Measurements from ENCODE around the gene ADISSP. TPM values are rescaled to one million over a fixed set of nuclear protein-coding genes. Genes with fewer than 3 reads are reported as not detected.

ADISSP gene
- total and polyA plus RNA-seq, 2 of the 13 experiments (the other 11 are each of a cell fraction or from before 2014, with no cell fraction given), result 38.3 to 90.6 TPM

DNA sequence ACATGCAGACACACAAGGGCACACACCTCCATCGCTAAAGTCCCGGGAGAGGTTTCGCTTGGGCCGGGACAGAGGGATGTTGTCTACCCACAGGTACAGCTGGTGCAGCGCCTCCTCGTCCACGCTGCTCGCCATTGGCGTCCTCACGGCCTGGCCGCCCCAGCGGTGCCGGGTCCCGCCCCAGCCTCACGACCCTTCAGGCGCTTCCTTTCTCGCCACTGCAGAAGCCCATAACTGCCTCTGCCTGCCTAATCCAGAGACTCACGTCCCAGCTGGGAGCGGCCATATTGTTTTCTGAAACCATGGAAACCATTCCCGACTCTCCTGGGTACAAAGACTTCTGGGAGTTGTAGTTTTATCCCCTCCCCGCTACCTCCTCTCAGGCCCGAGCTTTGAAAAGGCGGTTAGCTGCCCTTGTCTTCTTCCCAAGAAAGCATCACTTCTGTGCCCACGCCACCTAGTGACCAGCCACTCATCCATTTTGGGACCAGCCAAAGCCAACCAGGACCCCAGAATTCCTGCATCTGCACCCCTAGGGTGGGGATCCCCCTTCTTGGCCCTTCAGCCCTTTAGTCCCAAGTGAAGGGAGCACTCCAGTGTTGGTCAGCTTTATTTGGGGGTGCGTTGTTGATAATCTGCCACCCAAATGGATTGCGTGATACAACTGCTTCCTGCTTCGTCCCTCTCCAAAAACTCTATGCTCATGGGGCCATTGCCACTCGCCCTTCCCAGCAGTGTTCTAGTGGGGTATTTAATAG is 13.8 kb upstream of the ADISSP start, which contains the start of gene SPEF1 (continued):
- TF ChIP-seq, protein P1, sequence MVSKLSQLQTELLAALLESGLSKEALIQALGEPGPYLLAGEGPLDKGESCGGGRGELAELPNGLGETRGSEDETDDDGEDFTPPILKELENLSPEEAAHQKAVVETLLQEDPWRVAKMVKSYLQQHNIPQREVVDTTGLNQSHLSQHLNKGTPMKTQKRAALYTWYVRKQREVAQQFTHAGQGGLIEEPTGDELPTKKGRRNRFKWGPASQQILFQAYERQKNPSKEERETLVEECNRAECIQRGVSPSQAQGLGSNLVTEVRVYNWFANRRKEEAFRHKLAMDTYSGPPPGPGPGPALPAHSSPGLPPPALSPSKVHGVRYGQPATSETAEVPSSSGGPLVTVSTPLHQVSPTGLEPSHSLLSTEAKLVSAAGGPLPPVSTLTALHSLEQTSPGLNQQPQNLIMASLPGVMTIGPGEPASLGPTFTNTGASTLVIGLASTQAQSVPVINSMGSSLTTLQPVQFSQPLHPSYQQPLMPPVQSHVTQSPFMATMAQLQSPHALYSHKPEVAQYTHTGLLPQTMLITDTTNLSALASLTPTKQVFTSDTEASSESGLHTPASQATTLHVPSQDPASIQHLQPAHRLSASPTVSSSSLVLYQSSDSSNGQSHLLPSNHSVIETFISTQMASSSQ (IDR thresholded peaks at IDR 0.05; ENCODE audit: low read depth), result no peak
- TF ChIP-seq, protein P1 (CRISPR knock-in tag; IDR thresholded peaks at IDR 0.05; ENCODE audit: borderline replicate concordance), result peak; percentile 18; the same call in 1 of the 2 replicates
- TF ChIP-seq NR3C1 (CRISPR knock-in tag; IDR thresholded peaks at IDR 0.05) (no peak), ZNF761 (CRISPR knock-in tag; conservative IDR thresholded peaks at IDR 0.05) (no peak), ZNF10 (CRISPR knock-in tag; IDR thresholded peaks at IDR 0.05; ENCODE audit: borderline replicate concordance, low read depth) (peak; percentile 44; the same call in 1 of the 2 replicates), ZC3H4 (CRISPR knock-in tag; IDR thresholded peaks at IDR 0.05; ENCODE audit: borderline replicate concordance) (no peak), EEA1 (CRISPR knock-in tag; IDR thresholded peaks at IDR 0.05; ENCODE audit: borderline replicate concordance) (no peak), ZNF30 (CRISPR knock-in tag; IDR thresholded peaks at IDR 0.05) (no peak), MAF1 (CRISPR knock-in tag; IDR thresholded peaks at IDR 0.05; ENCODE audit: borderline replicate concordance) (no peak), KDM6A (CRISPR knock-in tag; IDR thresholded peaks at IDR 0.05; ENCODE audit: low read depth) (no peak), ZSCAN22 (CRISPR knock-in tag; IDR thresholded peaks at IDR 0.05) (no peak), NR2C2 (CRISPR knock-in tag; IDR thresholded peaks at IDR 0.05; ENCODE audit: borderline replicate concordance) (peak; percentile 58), ZNF7 (CRISPR knock-in tag; IDR thresholded peaks at IDR 0.05) (no peak), CENPT (CRISPR knock-in tag; IDR thresholded peaks at IDR 0.05; ENCODE audit: low read depth) (peak; percentile 59; the same call in 1 of the 2 replicates), ZNF790 (CRISPR knock-in tag; IDR thresholded peaks at IDR 0.05; ENCODE audit: borderline replicate concordance) (no peak), SAFB2 (CRISPR knock-in tag; IDR thresholded peaks at IDR 0.05; ENCODE audit: borderline replicate concordance, low read depth) (peak; percentile 34; the same call in 1 of the 2 replicates), SAP130 (CRISPR knock-in tag; IDR thresholded peaks at IDR 0.05; ENCODE audit: low read depth) (peak; percentile 100), ZBTB1 (CRISPR knock-in tag; IDR thresholded peaks at IDR 0.05; ENCODE audit: borderline replicate concordance) (no peak), JUN (CRISPR knock-in tag; IDR thresholded peaks at IDR 0.05) (no peak), KLF15 (CRISPR knock-in tag; IDR thresholded peaks at IDR 0.05; ENCODE audit: borderline replicate concordance) (no peak), ZNF749 (CRISPR knock-in tag; IDR thresholded peaks at IDR 0.05; ENCODE audit: borderline replicate concordance) (no peak)
- TF ChIP-seq, protein P2, sequence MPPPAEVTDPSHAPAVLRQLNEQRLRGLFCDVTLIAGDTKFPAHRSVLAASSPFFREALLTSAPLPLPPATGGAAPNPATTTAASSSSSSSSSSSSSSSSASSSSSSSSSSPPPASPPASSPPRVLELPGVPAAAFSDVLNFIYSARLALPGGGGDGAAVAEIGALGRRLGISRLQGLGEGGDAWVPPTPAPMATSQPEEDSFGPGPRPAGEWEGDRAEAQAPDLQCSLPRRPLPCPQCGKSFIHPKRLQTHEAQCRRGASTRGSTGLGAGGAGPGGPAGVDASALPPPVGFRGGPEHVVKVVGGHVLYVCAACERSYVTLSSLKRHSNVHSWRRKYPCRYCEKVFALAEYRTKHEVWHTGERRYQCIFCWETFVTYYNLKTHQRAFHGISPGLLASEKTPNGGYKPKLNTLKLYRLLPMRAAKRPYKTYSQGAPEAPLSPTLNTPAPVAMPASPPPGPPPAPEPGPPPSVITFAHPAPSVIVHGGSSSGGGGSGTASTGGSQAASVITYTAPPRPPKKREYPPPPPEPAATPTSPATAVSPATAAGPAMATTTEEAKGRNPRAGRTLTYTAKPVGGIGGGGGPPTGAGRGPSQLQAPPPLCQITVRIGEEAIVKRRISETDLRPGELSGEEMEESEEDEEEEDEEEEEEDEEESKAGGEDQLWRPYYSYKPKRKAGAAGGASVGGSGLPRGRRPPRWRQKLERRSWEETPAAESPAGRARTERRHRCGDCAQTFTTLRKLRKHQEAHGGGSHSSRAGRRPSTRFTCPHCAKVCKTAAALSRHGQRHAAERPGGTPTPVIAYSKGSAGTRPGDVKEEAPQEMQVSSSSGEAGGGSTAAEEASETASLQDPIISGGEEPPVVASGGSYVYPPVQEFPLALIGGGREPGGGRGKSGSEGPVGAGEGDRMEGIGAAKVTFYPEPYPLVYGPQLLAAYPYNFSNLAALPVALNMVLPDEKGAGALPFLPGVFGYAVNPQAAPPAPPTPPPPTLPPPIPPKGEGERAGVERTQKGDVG (CRISPR knock-in tag; IDR thresholded peaks at IDR 0.05; ENCODE audit: borderline replicate concordance), result peak; percentile 79; the same call in 1 of the 2 replicates
- TF ChIP-seq, protein P3, sequence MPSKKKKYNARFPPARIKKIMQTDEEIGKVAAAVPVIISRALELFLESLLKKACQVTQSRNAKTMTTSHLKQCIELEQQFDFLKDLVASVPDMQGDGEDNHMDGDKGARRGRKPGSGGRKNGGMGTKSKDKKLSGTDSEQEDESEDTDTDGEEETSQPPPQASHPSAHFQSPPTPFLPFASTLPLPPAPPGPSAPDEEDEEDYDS (CRISPR knock-in tag; IDR thresholded peaks at IDR 0.05), result peak; percentile 38; the same call in 1 of the 2 replicates

Data from HepG2 (cell line).